Smooth muscle cell (in vitro differentiated cells): ENCODE data around the gene SLC16A1. TPM values are rescaled to one million over a fixed set of nuclear protein-coding genes. Genes with fewer than 3 reads are reported as not detected.
"Not testable (repeated sequence)": the region's sequence is repeated elsewhere in the genome, so short reads cannot be mapped to it uniquely, and the experiment has no call there.

Experiments used
- DNase-seq: peaks from one replicate; lab custom pipeline; 2025; ENCODE audit not compliant: unreplicated experiment; lab: John Stamatoyannopoulos, UW
- H2AFZ ChIP-seq: fragments of 200-600 bp; sonication (generic); 2 replicates; pipeline ENCODE4 v1.6.0; 2016; ENCODE audit warnings: antibody characterized with exemption, low read depth, mild to moderate bottlenecking
- H3F3A ChIP-seq: fragments of 200-600 bp; sonication (generic); 2 replicates; pipeline ENCODE4 v1.6.0; 2017; ENCODE audit warnings: antibody characterized with exemption, low read depth
- H3K27ac ChIP-seq: fragments of 200-600 bp; sonication (generic); 2 replicates; pipeline ENCODE4 v1.5.1; 2016; ENCODE audit warnings: low read depth, mild to moderate bottlenecking
- H3K27me3 ChIP-seq: fragments of 200-600 bp; sonication (generic); 2 replicates; pipeline ENCODE4 v1.6.1; 2016; ENCODE audit warnings: low read depth, mild to moderate bottlenecking
- H3K36me3 ChIP-seq: fragments of 200-600 bp; sonication (generic); 2 replicates; pipeline ENCODE4 v1.5.1; 2016; ENCODE audit warnings: low read depth
- H3K4me1 ChIP-seq: fragments of 200-600 bp; sonication (generic); 2 replicates; pipeline ENCODE4 v1.5.1; 2016; ENCODE audit warnings: low read depth
- H3K4me2 ChIP-seq: fragments of 200-600 bp; sonication (generic); 2 replicates; pipeline ENCODE4 v1.6.0; 2016; ENCODE audit warnings: mild to moderate bottlenecking
- H3K4me3 ChIP-seq: fragments of 200-600 bp; sonication (generic); 2 replicates; pipeline ENCODE4 v1.5.1; 2016; ENCODE audit warnings: mild to moderate bottlenecking
- H3K79me2 ChIP-seq: fragments of 200-600 bp; sonication (generic); 2 replicates; pipeline ENCODE4 v1.6.0; 2016; ENCODE audit warnings: low read depth, mild to moderate bottlenecking
- H3K9ac ChIP-seq: fragments of 200-600 bp; sonication (generic); 2 replicates; pipeline ENCODE4 v1.6.0; 2016; ENCODE audit warnings: low read depth
- H3K9me3 ChIP-seq: fragments of 200-600 bp; sonication (generic); replicated peaks from 2 replicates; pipeline ENCODE4 v1.5.1; 2016; ENCODE audit warnings: low read depth
- H4K20me1 ChIP-seq: fragments of 200-600 bp; sonication (generic); 2 replicates; pipeline ENCODE4 v1.6.0; 2016; ENCODE audit warnings: low read depth
- CTCF ChIP-seq: fragments of 200-600 bp; sonication (generic); IDR thresholded peaks from 2 replicates; pipeline ENCODE4 v1.5.1; 2017; ENCODE audit warnings: borderline replicate concordance, mild to moderate bottlenecking, antibody characterized with exemption; ENCODE audit not compliant: insufficient read depth, poor library complexity, severe bottlenecking
- WGBS: methylation state at CpG from one replicate; pipeline ENCODE4 v1.1.7; 2016; ENCODE audit warnings: low lambda C conversion rate; 5-methylcytosine and 5-hydroxymethylcytosine counted together
- polyA plus RNA-seq: library from polyadenylated mRNA; unstranded; fragments of >200 nt; fragmentation: Nextera tagmentation; extraction: Ambion mirVana; gene quantifications from 2 replicates; pipeline ENCODE4 v1.2.1, GENCODE V29; 2016
- total RNA-seq: library from RNA; depleted of rRNA; stranded (reverse); fragments of >200 nt; gene quantifications from 2 replicates; pipeline ENCODE4 v1.2.3, GENCODE V29; 2014

The SLC16A1 gene
- total and polyA plus RNA-seq, 2 experiments from 2014 or later, result 43.9 to 77.7 TPM

DNA sequence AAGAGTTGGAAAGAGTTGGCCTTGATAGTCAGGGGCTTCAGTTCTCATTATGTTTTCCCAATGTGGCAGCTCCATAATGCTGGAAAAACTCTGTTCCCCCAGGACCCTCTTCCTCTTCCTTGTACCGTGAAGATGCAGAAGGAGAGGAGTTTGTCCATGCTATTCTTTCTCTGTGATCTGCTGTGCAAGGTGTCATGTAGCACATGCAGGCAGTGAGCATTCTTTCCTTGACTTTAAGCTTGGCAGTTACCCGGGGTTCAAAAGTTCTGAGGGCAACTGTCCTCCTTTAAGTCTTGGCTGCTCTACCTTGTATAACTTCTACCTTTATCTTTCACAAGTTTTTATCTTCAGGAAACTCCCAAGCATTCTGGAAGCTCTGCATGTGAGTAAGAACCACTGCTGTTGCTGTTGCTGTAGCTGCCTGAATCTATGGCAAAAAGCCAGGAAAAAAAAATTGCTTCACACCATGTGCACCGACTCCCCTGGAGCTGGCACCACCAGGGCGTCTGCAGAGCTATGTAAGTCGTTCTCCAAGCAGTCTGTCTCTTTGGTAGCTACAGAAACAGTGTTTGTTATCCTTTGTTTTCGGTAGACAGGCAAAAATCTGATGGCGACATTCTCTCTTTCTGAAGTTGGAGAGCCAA is 42.7 kb upstream of the SLC16A1 start:
- no peak for DNase-seq
- 62% methylated on average over 7 of the region's 7 CpGs for WGBS
- no peak overlapping the region for H3K4me2 ChIP-seq
- TF ChIP-seq CTCF, result no peak
- no peak overlapping the region for H3K9ac ChIP-seq
- H3F3A ChIP-seq, result peaks cover 7% of the 10 kb centered on the region
- no peaks in the 10 kb centered on the region for H3K4me1 ChIP-seq
- H3K36me3 ChIP-seq, result no peaks in the 10 kb centered on the region
- no peaks in the 10 kb centered on the region for H3K79me2 ChIP-seq
- H3K27ac ChIP-seq, result no peak overlapping the region
- no peak overlapping the region for H2AFZ ChIP-seq
- H3K27me3 ChIP-seq, result no peaks in the 10 kb centered on the region
- H4K20me1 ChIP-seq, result no peaks in the 10 kb centered on the region
- no peak overlapping the region for H3K4me3 ChIP-seq
- H3K9me3 ChIP-seq, result no peaks in the 10 kb centered on the region

DNA sequence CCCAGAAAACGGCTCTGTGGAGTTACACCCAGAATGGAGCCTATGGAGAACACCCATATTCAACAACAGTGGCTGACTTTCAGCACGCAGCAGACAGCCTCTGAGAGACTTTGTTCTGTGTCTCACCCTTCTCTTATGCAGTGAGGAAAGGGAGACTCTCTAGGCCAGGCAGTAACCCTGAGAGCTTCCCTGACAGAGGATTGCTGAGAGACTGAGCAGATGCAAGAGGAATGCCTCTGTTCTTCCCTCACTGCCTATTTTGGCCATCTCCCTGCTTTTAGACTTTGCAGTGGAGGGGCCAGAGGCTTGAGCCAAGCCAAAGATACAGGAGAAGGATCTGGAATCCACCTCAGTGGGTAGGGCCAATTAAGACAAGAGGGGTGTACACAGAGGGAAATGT is 41.8 kb upstream of the SLC16A1 start:
- no peaks in the 10 kb centered on the region for H3K9me3 ChIP-seq
- H3K36me3 ChIP-seq, result no peaks in the 10 kb centered on the region
- H3K9ac ChIP-seq, result no peak overlapping the region
- no peaks in the 10 kb centered on the region for H4K20me1 ChIP-seq
- 74% methylated on average over 2 of the region's 2 CpGs for WGBS
- no peak overlapping the region for H3K4me2 ChIP-seq
- no peaks in the 10 kb centered on the region for H3K27me3 ChIP-seq
- no peak for TF ChIP-seq CTCF
- H3K4me3 ChIP-seq, result no peak overlapping the region
- H3K4me1 ChIP-seq, result no peaks in the 10 kb centered on the region
- DNase-seq, result no peak
- no peaks in the 10 kb centered on the region for H3K79me2 ChIP-seq
- no peak overlapping the region for H2AFZ ChIP-seq
- H3F3A ChIP-seq, result peaks cover 7% of the 10 kb centered on the region
- H3K27ac ChIP-seq, result no peak overlapping the region

- H3K79me2 ChIP-seq, result no peaks in the 10 kb centered on the region
- H3K4me3 ChIP-seq, result no peak overlapping the region
- WGBS, result 83% methylated on average over 2 of the region's 2 CpGs
- no peaks in the 10 kb centered on the region for H3K4me1 ChIP-seq
- H2AFZ ChIP-seq, result no peak overlapping the region
- no peak for TF ChIP-seq CTCF
- peaks cover 7% of the 10 kb centered on the region for H3F3A ChIP-seq
- H3K36me3 ChIP-seq, result no peaks in the 10 kb centered on the region
- H4K20me1 ChIP-seq, result no peaks in the 10 kb centered on the region
- H3K9me3 ChIP-seq, result no peaks in the 10 kb centered on the region
- H3K27ac ChIP-seq, result no peak overlapping the region
- DNase-seq, result no peak
- H3K9ac ChIP-seq, result no peak overlapping the region
- H3K27me3 ChIP-seq, result no peaks in the 10 kb centered on the region
- no peak overlapping the region for H3K4me2 ChIP-seq
These were observed 39.9 kb upstream of the SLC16A1 start for GRCh38 chr1:112995890-112996289.

DNA sequence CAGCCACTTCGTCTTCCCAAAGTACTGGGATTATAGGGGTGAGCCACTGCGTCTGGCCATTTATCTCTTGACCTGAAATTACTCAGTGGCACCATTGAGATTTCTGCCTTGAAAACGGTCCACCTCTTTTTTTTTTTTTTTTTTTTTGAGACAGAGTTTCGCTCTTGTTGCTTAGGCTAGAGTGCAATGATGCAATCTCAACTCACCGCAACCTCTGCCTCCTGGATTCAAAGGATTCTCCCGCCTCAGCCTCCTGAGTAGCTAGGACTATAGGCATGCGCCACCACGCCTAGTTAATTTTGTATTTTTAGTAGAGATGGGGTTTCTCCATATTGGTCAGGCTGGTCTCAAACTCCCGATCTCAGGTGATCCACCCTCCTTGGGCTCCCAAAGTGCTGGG is 39.0 kb upstream of the SLC16A1 start:
- H3K27me3 ChIP-seq, H3K79me2 ChIP-seq, H3F3A ChIP-seq, H3K27ac ChIP-seq, H3K4me1 ChIP-seq, H4K20me1 ChIP-seq, DNase-seq, H3K9ac ChIP-seq, H3K9me3 ChIP-seq, H3K4me3 ChIP-seq, H2AFZ ChIP-seq, H3K36me3 ChIP-seq, H3K4me2 ChIP-seq: not testable (repeated sequence)
- WGBS, result 92% methylated on average over 9 of the region's 9 CpGs
